ENCODE data around the gene SCYL2. TPM values are rescaled to one million over a fixed set of nuclear protein-coding genes. Genes with fewer than 3 reads are reported as not detected.
"Not testable (repeated sequence)": the region's sequence is repeated elsewhere in the genome, so short reads cannot be mapped to it uniquely, and the experiment has no call there.

The SCYL2 gene
- total RNA-seq, 1 donor from 2014 or later = 73.3 TPM

DNA sequence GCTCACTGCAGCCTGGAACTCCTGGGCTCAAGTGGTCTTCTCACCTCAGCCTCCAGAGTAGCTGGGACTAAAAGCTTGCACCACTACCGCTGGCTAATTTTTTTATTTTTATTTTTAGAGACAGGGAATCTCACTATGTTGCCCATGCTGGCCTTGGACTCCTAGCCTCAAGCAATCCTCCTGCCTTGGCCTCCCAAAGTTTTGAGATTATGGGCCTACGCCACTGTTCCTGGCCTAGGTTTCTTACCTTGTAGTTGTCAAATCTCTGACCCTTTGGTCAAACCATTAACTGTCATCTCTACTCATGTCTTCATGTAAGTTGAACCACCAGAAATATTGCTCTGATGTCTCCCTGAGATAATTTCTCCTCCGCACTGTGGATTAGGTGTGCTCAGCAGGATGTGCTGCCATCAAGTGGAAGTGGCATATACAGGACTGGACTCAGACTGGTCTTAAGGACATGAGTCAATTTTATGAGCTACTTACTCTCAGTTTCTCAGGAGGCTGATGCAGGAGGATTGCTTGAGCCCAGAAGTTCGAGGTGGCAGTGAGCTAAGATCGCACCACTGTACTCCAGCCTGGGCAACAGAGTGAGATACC lies 37.8 kb upstream of the SCYL2 start:
- Mint-ChIP-seq H3K9me3 (ENCODE audit: low read depth) (no peaks in the 10 kb centered on the region), H3K27ac (no peak overlapping the region), H3K36me3 (ENCODE audit: insufficient read depth) (peaks cover 3% of the 10 kb centered on the region), H3K27me3 (no peaks in the 10 kb centered on the region), H3K4me3 (ENCODE audit: low read depth) (no peak overlapping the region), H3K4me1 (ENCODE audit: low read depth) (peaks cover under 1% of the 10 kb centered on the region)
- no peak for DNase-seq (ENCODE audit: low spot score, unreplicated experiment)
- TF ChIP-seq, protein P1, sequence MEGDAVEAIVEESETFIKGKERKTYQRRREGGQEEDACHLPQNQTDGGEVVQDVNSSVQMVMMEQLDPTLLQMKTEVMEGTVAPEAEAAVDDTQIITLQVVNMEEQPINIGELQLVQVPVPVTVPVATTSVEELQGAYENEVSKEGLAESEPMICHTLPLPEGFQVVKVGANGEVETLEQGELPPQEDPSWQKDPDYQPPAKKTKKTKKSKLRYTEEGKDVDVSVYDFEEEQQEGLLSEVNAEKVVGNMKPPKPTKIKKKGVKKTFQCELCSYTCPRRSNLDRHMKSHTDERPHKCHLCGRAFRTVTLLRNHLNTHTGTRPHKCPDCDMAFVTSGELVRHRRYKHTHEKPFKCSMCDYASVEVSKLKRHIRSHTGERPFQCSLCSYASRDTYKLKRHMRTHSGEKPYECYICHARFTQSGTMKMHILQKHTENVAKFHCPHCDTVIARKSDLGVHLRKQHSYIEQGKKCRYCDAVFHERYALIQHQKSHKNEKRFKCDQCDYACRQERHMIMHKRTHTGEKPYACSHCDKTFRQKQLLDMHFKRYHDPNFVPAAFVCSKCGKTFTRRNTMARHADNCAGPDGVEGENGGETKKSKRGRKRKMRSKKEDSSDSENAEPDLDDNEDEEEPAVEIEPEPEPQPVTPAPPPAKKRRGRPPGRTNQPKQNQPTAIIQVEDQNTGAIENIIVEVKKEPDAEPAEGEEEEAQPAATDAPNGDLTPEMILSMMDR (IDR thresholded peaks at IDR 0.05; ENCODE audit: unreplicated experiment) = no peak

DNA sequence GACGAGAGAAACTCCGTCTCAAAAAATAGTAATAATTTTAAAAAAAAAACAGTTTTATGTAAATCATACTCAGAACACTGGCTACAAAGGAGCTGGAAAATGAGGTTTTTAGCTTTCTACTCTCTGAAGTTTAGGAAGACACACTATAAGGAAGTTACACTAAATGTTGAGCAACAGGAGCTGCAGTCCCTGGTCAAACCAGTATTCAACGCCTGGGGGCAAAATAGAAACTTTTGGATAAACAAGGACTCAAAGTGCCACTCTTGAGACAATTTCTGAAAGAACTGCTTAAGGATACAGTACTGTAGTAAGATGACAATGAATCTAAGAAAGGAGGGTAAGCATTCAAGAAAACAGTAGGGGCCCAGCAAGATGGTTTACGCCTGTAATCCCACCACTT lies 37.1 kb upstream of the SCYL2 start:
- H3K4me3 Mint-ChIP-seq (ENCODE audit: low read depth) = no peak overlapping the region
- H3K27me3 Mint-ChIP-seq = no peaks in the 10 kb centered on the region
- H3K4me1 Mint-ChIP-seq (ENCODE audit: low read depth) = peaks cover 3% of the 10 kb centered on the region
- no peak overlapping the region for H3K27ac Mint-ChIP-seq
- H3K36me3 Mint-ChIP-seq (ENCODE audit: insufficient read depth) = peaks cover 3% of the 10 kb centered on the region
- H3K9me3 Mint-ChIP-seq (ENCODE audit: low read depth) = no peaks in the 10 kb centered on the region
- TF ChIP-seq, protein P1 (IDR thresholded peaks at IDR 0.05; ENCODE audit: unreplicated experiment) = no peak
- DNase-seq (ENCODE audit: low spot score, unreplicated experiment) = no peak

DNA sequence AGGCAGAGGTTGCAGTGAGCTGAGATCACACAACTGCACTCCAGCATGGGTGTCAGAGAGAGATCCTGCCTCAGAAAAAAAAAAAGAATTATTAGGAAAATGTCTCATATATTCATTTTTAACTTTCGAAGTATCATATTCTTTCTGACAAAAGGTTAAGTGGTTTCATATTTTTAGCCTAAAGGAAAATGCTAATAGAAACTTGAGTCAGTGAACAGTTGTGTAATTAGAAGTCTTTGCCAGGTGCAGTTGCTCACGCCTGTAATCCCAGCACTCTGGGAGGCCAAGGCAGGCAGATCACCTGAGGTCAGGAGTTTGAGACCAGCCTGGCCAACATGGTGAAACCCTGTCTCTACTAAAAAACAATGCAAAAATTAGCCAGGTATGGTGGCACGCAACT lies 35.1 kb upstream of the SCYL2 start:
- H3K27ac Mint-ChIP-seq = peak overlapping the region; percentile 45
- H3K36me3 Mint-ChIP-seq (ENCODE audit: insufficient read depth); H3K9me3 Mint-ChIP-seq (ENCODE audit: low read depth); DNase-seq (ENCODE audit: low spot score, unreplicated experiment); H3K4me3 Mint-ChIP-seq (ENCODE audit: low read depth); H3K27me3 Mint-ChIP-seq; H3K4me1 Mint-ChIP-seq (ENCODE audit: low read depth): not testable (repeated sequence)

DNA sequence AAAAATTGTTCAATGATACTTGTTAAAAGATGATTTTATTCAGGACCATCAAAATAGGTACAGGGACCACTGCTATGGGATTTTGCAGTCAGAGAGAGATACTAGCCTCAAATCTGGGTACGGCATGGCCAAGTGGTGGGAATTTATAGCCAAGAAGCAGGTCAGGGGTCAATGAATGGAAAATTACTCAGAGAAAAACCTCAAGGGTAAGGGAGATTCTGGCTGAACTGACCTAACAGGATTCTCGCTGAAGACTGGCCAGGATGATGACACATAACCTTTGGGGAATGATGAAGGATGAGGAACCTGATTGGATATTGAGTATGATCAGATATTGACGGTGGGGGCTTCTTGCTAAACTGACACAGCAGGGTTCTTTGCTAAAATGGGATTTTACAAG lies 32.8 kb upstream of the SCYL2 start:
- Mint-ChIP-seq H3K27me3 (no peaks in the 10 kb centered on the region), H3K36me3 (ENCODE audit: insufficient read depth) (peaks cover 4% of the 10 kb centered on the region), H3K9me3 (ENCODE audit: low read depth) (peaks cover 7% of the 10 kb centered on the region), H3K27ac (peak overlapping the region; percentile 82), H3K4me1 (ENCODE audit: low read depth) (peaks cover 3% of the 10 kb centered on the region), H3K4me3 (ENCODE audit: low read depth) (no peak overlapping the region)
- DNase-seq (ENCODE audit: low spot score, unreplicated experiment) = no peak
- TF ChIP-seq, protein P1 (IDR thresholded peaks at IDR 0.05; ENCODE audit: unreplicated experiment) = no peak

DNA sequence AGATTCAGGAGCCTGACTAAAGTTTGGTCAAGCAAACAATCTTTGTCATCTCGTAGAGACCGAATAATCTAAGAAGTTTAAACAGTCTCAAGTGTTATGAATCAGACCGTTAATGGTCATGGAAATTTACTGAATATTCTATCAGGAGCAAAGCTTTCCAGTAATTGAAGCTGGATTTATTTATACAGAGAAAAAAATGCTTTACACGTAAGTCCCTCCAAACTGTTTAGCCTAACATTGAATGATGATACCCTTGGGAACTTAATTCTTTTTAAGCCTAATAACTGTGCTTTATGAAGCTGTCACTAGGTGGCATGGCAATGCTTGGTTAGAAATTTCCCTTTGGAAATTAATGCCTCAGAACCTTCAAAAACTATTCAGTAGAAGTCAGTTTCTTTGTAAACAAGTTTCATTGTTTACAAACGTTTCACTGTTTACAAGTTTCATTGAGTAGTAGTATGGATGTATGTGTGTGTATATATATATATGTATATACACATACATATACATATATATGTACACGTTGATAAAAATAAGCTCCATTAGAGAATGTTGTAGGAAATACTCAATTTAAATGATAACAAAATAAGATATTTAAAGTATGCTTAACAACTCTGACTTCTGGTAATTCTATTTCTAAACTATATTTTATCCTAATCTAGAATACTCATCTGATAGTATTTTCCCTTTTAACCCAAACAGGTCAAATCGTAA lies 32.2 kb upstream of the SCYL2 start:
- Mint-ChIP-seq H3K36me3 (ENCODE audit: insufficient read depth) (peaks cover 4% of the 10 kb centered on the region), H3K4me3 (ENCODE audit: low read depth) (no peak overlapping the region), H3K27ac (no peak overlapping the region), H3K27me3 (no peaks in the 10 kb centered on the region), H3K9me3 (ENCODE audit: low read depth) (peaks cover 7% of the 10 kb centered on the region), H3K4me1 (ENCODE audit: low read depth) (peaks cover 3% of the 10 kb centered on the region)
- DNase-seq (ENCODE audit: low spot score, unreplicated experiment) = no peak
- TF ChIP-seq, protein P1 (IDR thresholded peaks at IDR 0.05; ENCODE audit: unreplicated experiment) = peak; percentile 72

DNA sequence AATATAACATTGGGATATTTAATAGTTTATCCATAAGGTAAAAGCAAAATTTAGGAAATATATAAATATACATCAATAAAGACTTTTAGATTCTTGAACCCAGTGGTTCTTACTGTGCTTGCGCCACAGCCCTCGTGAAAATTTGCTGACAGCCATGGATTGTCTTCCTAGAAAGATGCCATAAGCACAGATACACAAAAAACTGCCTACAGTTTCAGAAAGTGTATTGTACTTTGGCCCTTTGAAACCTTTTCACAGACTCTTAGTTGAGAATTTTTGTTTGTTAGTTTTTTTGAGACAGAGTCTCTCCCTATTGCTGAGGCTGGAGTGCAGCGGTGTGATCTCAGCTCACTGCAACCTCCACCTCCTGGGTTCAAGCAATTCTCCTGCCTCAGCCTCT lies 28.2 kb upstream of the SCYL2 start:
- H3K4me3 Mint-ChIP-seq (ENCODE audit: low read depth) = no peak overlapping the region
- TF ChIP-seq, protein P1 (IDR thresholded peaks at IDR 0.05; ENCODE audit: unreplicated experiment) = no peak
- DNase-seq (ENCODE audit: low spot score, unreplicated experiment) = no peak
- H3K36me3 Mint-ChIP-seq (ENCODE audit: insufficient read depth) = peaks cover 4% of the 10 kb centered on the region
- H3K4me1 Mint-ChIP-seq (ENCODE audit: low read depth) = peaks cover 3% of the 10 kb centered on the region
- no peak overlapping the region for H3K27ac Mint-ChIP-seq
- H3K9me3 Mint-ChIP-seq (ENCODE audit: low read depth) = peaks cover 7% of the 10 kb centered on the region
- H3K27me3 Mint-ChIP-seq = no peaks in the 10 kb centered on the region
